Keratinocyte (primary cell): Measurements from ENCODE around the gene SPTBN5. TPM values are rescaled to one million over a fixed set of nuclear protein-coding genes. Genes with fewer than 3 reads are reported as not detected.

Experiments
- DNase-seq: peaks from one replicate; pipeline ENCODE4 v3.0.0-alpha.2; 2011; ENCODE audit warnings: low read depth, missing footprints, low spot score
- FAIRE-seq: peaks from 2 replicates; lab custom pipeline; 2011; peaks lifted over from hg19 to GRCh38; lab: Jason Lieb, UNC
- H2AFZ ChIP-seq: 2 replicates; pipeline ENCODE4 v1.6.0; 2012; ENCODE audit warnings: low read length, control low read depth, inconsistent platforms; ENCODE audit not compliant: control insufficient read depth
- H3K27ac ChIP-seq: 2 replicates; pipeline ENCODE4 v1.5.1; 2011; ENCODE audit warnings: low read length; ENCODE audit not compliant: control insufficient read depth, insufficient read depth
- H3K27me3 ChIP-seq: 3 replicates; pipeline ENCODE4 v1.6.0; 2011; ENCODE audit warnings: low read length; ENCODE audit not compliant: control insufficient read depth, insufficient read depth; ENCODE audit errors: extremely low read depth
- H3K36me3 ChIP-seq, 2 experiments: 2 replicates in 1 of 2; 3 replicates in 1 of 2; pipeline ENCODE4 v1.5.1; 2011; ENCODE audit warnings: low read length in 2 of 2, mild to moderate bottlenecking in 1 of 2; ENCODE audit not compliant: control insufficient read depth in 2 of 2, insufficient read depth in 2 of 2; ENCODE audit errors: extremely low read depth in 1 of 2
- H3K4me1 ChIP-seq: 3 replicates; pipeline ENCODE4 v1.5.1; 2011; ENCODE audit warnings: low read length; ENCODE audit not compliant: control insufficient read depth, insufficient read depth; ENCODE audit errors: extremely low read depth
- H3K4me2 ChIP-seq: 3 replicates; pipeline ENCODE4 v1.6.0; 2011; ENCODE audit warnings: low read depth, low read length; ENCODE audit not compliant: control insufficient read depth, insufficient read depth; ENCODE audit errors: extremely low read depth
- H3K4me3 ChIP-seq, 3 experiments: fragments of 200-600 bp in 1 of 3; sonication (generic) in 1 of 3; 2 replicates in 2 of 3; 3 replicates in 1 of 3; pipeline ENCODE4 v1.5.1; 2011 to 2016; ENCODE audit warnings: low read length in 3 of 3, mild to moderate bottlenecking in 3 of 3, control low read depth in 2 of 3, inconsistent platforms in 1 of 3, low read depth in 1 of 3, mixed read lengths in 1 of 3, mixed run types in 1 of 3, moderate library complexity in 1 of 3; ENCODE audit not compliant: control insufficient read depth in 2 of 3, insufficient read depth in 2 of 3; ENCODE audit errors: extremely low read depth in 1 of 3
- H3K79me2 ChIP-seq: 2 replicates; pipeline ENCODE4 v1.6.0; 2012; ENCODE audit warnings: low read length; ENCODE audit not compliant: control insufficient read depth, insufficient read depth
- H3K9ac ChIP-seq: 3 replicates; pipeline ENCODE4 v1.6.0; 2011; ENCODE audit warnings: low read length; ENCODE audit not compliant: control insufficient read depth, insufficient read depth; ENCODE audit errors: extremely low read depth
- H3K9me1 ChIP-seq: 3 replicates; pipeline ENCODE4 v1.6.0; 2011; ENCODE audit warnings: low read length; ENCODE audit not compliant: control insufficient read depth, insufficient read depth; ENCODE audit errors: extremely low read depth
- H3K9me3 ChIP-seq: 2 replicates; pipeline ENCODE4 v1.5.1; 2012; ENCODE audit warnings: low read depth, low read length; ENCODE audit not compliant: control insufficient read depth
- H4K20me1 ChIP-seq: 3 replicates; pipeline ENCODE4 v1.6.0; 2011; ENCODE audit warnings: low read length; ENCODE audit not compliant: control insufficient read depth, insufficient read depth; ENCODE audit errors: extremely low read depth
- CTCF ChIP-seq, 3 experiments: IDR thresholded peaks in 1 of 3; conservative IDR thresholded peaks in 1 of 3; optimal IDR thresholded peaks in 1 of 3; 2 replicates in 2 of 3; 3 replicates in 1 of 3; pipeline versions ENCODE3 to v1.5.1; 2011; ENCODE audit warnings: low read length in 3 of 3, mild to moderate bottlenecking in 3 of 3, moderate library complexity in 2 of 3, control low read depth in 1 of 3, inconsistent platforms in 1 of 3; ENCODE audit not compliant: insufficient read depth in 2 of 3; ENCODE audit errors: extremely low read depth in 1 of 3
- EZH2 ChIP-seq: IDR thresholded peaks from one replicate; pipeline ENCODE4 v1.6.1; 2012; ENCODE audit warnings: inconsistent platforms, mild to moderate bottlenecking, low read length, moderate library complexity
- dilution Hi-C: fragments of 300-500 bp; cut with MboI; formaldehyde crosslinking; loops from one replicate; pipeline ENCODE4 v1.7.0; 2020; ENCODE audit warnings: low sequenced_read_pairs; ENCODE audit not compliant: extremely low pct_ligation_motif_present
- polyA plus RNA-seq, 5 experiments: library from polyadenylated mRNA; depleted of rRNA in 3 of 5; stranded (reverse) in 3 of 5; stranded (forward) in 1 of 5; unstranded in 1 of 5; fragments of >200 nt; gene quantifications; 1 replicate in 1 of 5; 2 replicates in 3 of 5; 3 replicates in 1 of 5; pipeline versions ENCODE4 v1.2.1 to v1.2.3, GENCODE V29; 2011 to 2012; ENCODE audit warnings: missing spikeins in 2 of 5, low read depth in 1 of 5, low replicate concordance in 1 of 5

SPTBN5 gene
- polyA plus RNA-seq, 1 donor (not counting 4 experiments of a cell fraction or from before 2014, with no cell fraction given): 0.66 TPM

GRCh38 chr15:41897363-41897799, 3.5 kb upstream of the SPTBN5 start:
- DNase-seq (no peak), FAIRE-seq (no peak)
- H3K9me1 ChIP-seq: no peaks in the 10 kb centered on the region
- H4K20me1 ChIP-seq: no peaks in the 10 kb centered on the region
- no peak overlapping the region for H3K9ac ChIP-seq
- no peak for TF ChIP-seq CTCF (optimal IDR thresholded peaks at IDR 0.05 in 1 of 3, IDR thresholded peaks at IDR 0.05 in 1 of 3, conservative IDR thresholded peaks at IDR 0.05 in 1 of 3; ENCODE audit: extremely low read depth in 1 of 3, insufficient read depth in 2 of 3, low read length in 3 of 3)
- no peak for TF ChIP-seq EZH2
- no peaks in the 10 kb centered on the region for H3K79me2 ChIP-seq
- H3K4me1 ChIP-seq: peaks cover 19% of the 10 kb centered on the region
- no peak overlapping the region for H2AFZ ChIP-seq
- dilution Hi-C loops: no loop called here
- H3K4me2 ChIP-seq: no peak overlapping the region
- H3K4me3 ChIP-seq: no peak overlapping the region
- H3K36me3 ChIP-seq: peaks cover 8 to 23% of the 10 kb centered on the region in 2 experiments
- H3K27ac ChIP-seq: no peak overlapping the region
- H3K9me3 ChIP-seq: no peaks in the 10 kb centered on the region
- H3K27me3 ChIP-seq: no peaks in the 10 kb centered on the region

GRCh38 chr15:41896566-41896965, 2.7 kb upstream of the SPTBN5 start:
- DNase-seq: no peak
- H3K4me1 ChIP-seq: peaks cover 19% of the 10 kb centered on the region
- no peaks in the 10 kb centered on the region for H3K79me2 ChIP-seq
- no peak overlapping the region for H3K4me3 ChIP-seq
- H3K27me3 ChIP-seq: no peaks in the 10 kb centered on the region
- dilution Hi-C loops: no loop called here
- no peaks in the 10 kb centered on the region for H3K9me3 ChIP-seq
- H3K36me3 ChIP-seq: peaks cover 5 to 17% of the 10 kb centered on the region in 2 experiments
- H4K20me1 ChIP-seq: no peaks in the 10 kb centered on the region
- H3K9me1 ChIP-seq: no peaks in the 10 kb centered on the region
- H3K4me2 ChIP-seq: no peak overlapping the region
- no peak for FAIRE-seq
- no peak overlapping the region for H3K27ac ChIP-seq
- no peak overlapping the region for H2AFZ ChIP-seq
- TF ChIP-seq EZH2 (no peak), CTCF (optimal IDR thresholded peaks at IDR 0.05 in 1 of 3, IDR thresholded peaks at IDR 0.05 in 1 of 3, conservative IDR thresholded peaks at IDR 0.05 in 1 of 3; ENCODE audit: extremely low read depth in 1 of 3, insufficient read depth in 2 of 3, low read length in 3 of 3) (no peak)
- no peak overlapping the region for H3K9ac ChIP-seq
